Stimulated activated CD8-positive, alpha-beta memory T cell treated with anti-CD3 and anti-CD28 coated beads, Interleukin-2, amount 100 ng/mL, for 1 hour (primary cell): Measurements from ENCODE around the gene PTPRN2.
"Not testable (repeated sequence)": the region's sequence is repeated elsewhere in the genome, so short reads cannot be mapped to it uniquely, and the experiment has no call there.

ENCODE experiments used
- DNase-seq, 2 donors: peaks; one replicate each; pipeline ENCODE4 v3.0.0-alpha.2; 2020; ENCODE audit warnings: low read depth in 2 of 2

PTPRN2 gene

GRCh38 chr7:157933219-157934155 is 654.1 kb downstream of the PTPRN2 start:
- not testable (repeated sequence) for DNase-seq

- no peak for DNase-seq
These were observed 655.0 kb downstream of the PTPRN2 start for GRCh38 chr7:157932498-157933218.

GRCh38 chr7:157930926-157931466 is 656.6 kb downstream of the PTPRN2 start:
- no peak for DNase-seq

GRCh38 chr7:157930441-157930840 is 657.2 kb downstream of the PTPRN2 start:
- DNase-seq = no peak

GRCh38 chr7:157929671-157930070 is 658.0 kb downstream of the PTPRN2 start:
- no peak for DNase-seq

GRCh38 chr7:157928808-157929425 is 658.7 kb downstream of the PTPRN2 start:
- no peak for DNase-seq

- no peak for DNase-seq
These were observed 659.3 kb downstream of the PTPRN2 start for GRCh38 chr7:157928171-157928794.

- DNase-seq = no peak
These were observed 660.2 kb downstream of the PTPRN2 start for GRCh38 chr7:157927313-157927925.

- no peak for DNase-seq
These were observed 661.0 kb downstream of the PTPRN2 start for GRCh38 chr7:157926521-157927150.

GRCh38 chr7:157926107-157926506 is 661.5 kb downstream of the PTPRN2 start:
- DNase-seq = no peak

- DNase-seq = no peak
These were observed 662.2 kb downstream of the PTPRN2 start for GRCh38 chr7:157925383-157925875.

- DNase-seq = no peak
These were observed 663.6 kb downstream of the PTPRN2 start for GRCh38 chr7:157923903-157924630.

GRCh38 chr7:157922576-157922975 is 665.0 kb downstream of the PTPRN2 start:
- no peak for DNase-seq

GRCh38 chr7:157918326-157919080 is 669.1 kb downstream of the PTPRN2 start:
- DNase-seq = no peak

GRCh38 chr7:157916946-157917640 is 670.5 kb downstream of the PTPRN2 start:
- DNase-seq = no peak

GRCh38 chr7:157910446-157910845 is 677.2 kb downstream of the PTPRN2 start:
- DNase-seq = no peak

- not testable (repeated sequence) for DNase-seq
These were observed 677.6 kb downstream of the PTPRN2 start for GRCh38 chr7:157910045-157910444.

- DNase-seq = no peak
These were observed 678.3 kb downstream of the PTPRN2 start for GRCh38 chr7:157909370-157909769.
